Measurements from ENCODE around the gene ANO10. TPM values are rescaled to one million over a fixed set of nuclear protein-coding genes. Genes with fewer than 3 reads are reported as not detected.
A peak's percentile ranks its signal among the peaks of the same experiment; 100 is the strongest.

ANO10 gene
- total and polyA plus RNA-seq, 4 donors = 19.9 to 33.2 (median 25.3) TPM

DNA sequence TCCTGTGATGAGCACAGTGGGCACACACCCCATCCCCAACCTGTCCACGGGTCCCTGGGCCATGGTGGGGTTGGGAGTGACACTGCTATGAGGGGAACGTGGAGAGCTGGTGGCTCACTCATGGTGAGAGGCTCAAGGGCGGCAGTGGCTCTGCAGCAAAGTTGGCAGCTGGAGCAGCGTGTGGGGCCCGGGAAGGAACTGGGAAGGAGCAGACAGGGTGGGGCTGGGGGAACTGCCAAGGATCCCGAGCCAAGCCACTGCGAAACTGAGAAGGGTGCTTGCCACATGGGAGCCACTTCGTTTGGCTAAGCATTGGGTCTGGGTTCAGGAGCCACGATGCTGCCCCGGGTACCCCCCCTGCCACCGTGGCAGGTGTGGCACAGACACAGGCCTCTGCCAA, 255.3 kb downstream of the ANO10 start:
- no peak overlapping the region for H3K27ac ChIP-seq (ENCODE audit: low read depth in 1 of 2, low read length in 1 of 2)
- H3K36me3 ChIP-seq (ENCODE audit: control insufficient read depth in 4 of 4, insufficient read depth in 4 of 4, low read length in 4 of 4) = peaks cover 0 to 9% (median 1%) of the 10 kb centered on the region in 4 donors

DNA sequence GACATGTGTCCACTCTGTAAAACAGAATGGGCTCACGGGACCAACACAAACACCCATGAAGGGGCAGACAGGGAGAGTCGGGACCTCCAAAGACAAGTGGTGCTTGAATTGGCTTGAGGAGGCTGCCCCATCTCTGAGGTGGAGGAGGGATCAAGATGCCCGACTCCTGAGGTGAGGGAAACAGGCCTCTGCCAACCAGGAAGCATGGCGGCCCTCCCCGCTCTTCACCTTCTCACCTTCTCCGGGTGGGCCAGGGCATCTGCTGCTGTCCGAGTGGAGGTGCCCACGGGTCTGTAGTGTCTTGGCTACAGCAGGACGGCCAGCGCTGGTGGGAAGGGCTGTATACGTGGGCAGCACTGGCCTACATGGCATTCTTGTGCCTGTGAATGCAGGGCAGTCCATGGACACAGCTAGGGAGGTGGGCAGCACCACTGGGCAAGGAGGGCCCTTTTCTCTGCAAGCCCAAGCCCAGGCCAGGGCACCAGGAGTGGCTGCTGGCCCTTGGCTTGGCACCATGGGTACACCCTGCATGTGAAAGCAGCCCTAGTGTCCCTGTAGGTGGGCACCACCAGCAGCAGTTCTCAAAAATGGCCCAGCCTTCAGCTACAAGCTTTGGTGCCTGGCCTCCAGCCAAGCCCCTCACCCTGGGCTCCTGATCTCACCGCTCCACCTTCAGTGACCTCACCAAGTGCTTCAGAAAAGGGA, 256.1 kb downstream of the ANO10 start:
- H3K9ac ChIP-seq (ENCODE audit: insufficient read depth in 1 of 2, low read length in 2 of 2) = no peak overlapping the region
- DNase-seq = no peak
- peaks cover 0 to 9% (median 1%) of the 10 kb centered on the region in 4 donors for H3K36me3 ChIP-seq (ENCODE audit: control insufficient read depth in 4 of 4, insufficient read depth in 4 of 4, low read length in 4 of 4)

More for the DNA sequence above, 255.3 kb downstream of the ANO10 start:
- H3K4me3 ChIP-seq = no peak overlapping the region
- H3K27me3 ChIP-seq (ENCODE audit: control insufficient read depth in 3 of 3, insufficient read depth in 3 of 3, low read length in 2 of 3) = no peaks in the 10 kb centered on the region
- peak; percentile 38 to 63 (median 52) for DNase-seq
- ATAC-seq (ENCODE audit: insufficient read depth, low FRiP score) = no peak
- H3K9me3 ChIP-seq (ENCODE audit: control insufficient read depth in 4 of 4, insufficient read depth in 3 of 4, low read length in 3 of 4) = no peaks in the 10 kb centered on the region
- TF ChIP-seq, protein P1, sequence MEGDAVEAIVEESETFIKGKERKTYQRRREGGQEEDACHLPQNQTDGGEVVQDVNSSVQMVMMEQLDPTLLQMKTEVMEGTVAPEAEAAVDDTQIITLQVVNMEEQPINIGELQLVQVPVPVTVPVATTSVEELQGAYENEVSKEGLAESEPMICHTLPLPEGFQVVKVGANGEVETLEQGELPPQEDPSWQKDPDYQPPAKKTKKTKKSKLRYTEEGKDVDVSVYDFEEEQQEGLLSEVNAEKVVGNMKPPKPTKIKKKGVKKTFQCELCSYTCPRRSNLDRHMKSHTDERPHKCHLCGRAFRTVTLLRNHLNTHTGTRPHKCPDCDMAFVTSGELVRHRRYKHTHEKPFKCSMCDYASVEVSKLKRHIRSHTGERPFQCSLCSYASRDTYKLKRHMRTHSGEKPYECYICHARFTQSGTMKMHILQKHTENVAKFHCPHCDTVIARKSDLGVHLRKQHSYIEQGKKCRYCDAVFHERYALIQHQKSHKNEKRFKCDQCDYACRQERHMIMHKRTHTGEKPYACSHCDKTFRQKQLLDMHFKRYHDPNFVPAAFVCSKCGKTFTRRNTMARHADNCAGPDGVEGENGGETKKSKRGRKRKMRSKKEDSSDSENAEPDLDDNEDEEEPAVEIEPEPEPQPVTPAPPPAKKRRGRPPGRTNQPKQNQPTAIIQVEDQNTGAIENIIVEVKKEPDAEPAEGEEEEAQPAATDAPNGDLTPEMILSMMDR (IDR thresholded peaks at IDR 0.05; ENCODE audit: control extremely low read depth, extremely low read depth) = no peak
- 68 to 81% methylated on average over 11 of the region's 11 CpGs for WGBS, 2 donors
- no peak overlapping the region for H3K9ac ChIP-seq (ENCODE audit: insufficient read depth in 1 of 2, low read length in 2 of 2)
- peaks cover 0 to 26% (median 9%) of the 10 kb centered on the region in 5 donors for H3K4me1 ChIP-seq (ENCODE audit: control insufficient read depth in 5 of 5, insufficient read depth in 5 of 5, low read length in 5 of 5)

DNA sequence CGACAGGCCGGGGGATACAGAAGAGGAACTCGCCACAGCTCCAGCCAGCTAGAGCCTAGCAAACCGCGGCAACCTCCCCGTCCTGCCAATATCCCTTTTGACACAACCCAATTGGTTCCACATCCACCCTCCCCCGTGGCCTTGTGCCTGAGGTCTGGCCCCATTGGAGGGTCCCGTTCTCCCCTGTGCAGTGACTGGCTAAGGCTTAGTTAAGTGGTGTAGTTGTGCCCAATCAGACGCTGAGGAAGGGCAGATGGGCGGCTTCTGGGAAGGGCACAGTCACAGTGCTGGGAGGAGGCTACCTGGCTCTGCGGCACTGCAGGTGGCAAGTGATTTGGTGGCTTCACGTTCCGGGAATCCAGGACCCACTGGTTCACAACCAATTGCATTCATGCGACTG, 256.9 kb downstream of the ANO10 start:
- no peak overlapping the region for H3K4me3 ChIP-seq
- no peak overlapping the region for H3K9ac ChIP-seq (ENCODE audit: insufficient read depth in 1 of 2, low read length in 2 of 2)
- TF ChIP-seq, protein P1 (IDR thresholded peaks at IDR 0.05; ENCODE audit: control extremely low read depth, extremely low read depth) = no peak
- no peak overlapping the region for H3K27ac ChIP-seq (ENCODE audit: low read depth in 1 of 2, low read length in 1 of 2)
- no peaks in the 10 kb centered on the region for H3K27me3 ChIP-seq (ENCODE audit: control insufficient read depth in 3 of 3, insufficient read depth in 3 of 3, low read length in 2 of 3)
- H3K9me3 ChIP-seq (ENCODE audit: control insufficient read depth in 4 of 4, insufficient read depth in 3 of 4, low read length in 3 of 4) = no peaks in the 10 kb centered on the region
- H3K4me1 ChIP-seq (ENCODE audit: control insufficient read depth in 5 of 5, insufficient read depth in 5 of 5, low read length in 5 of 5) = peaks cover 0 to 26% (median 9%) of the 10 kb centered on the region in 5 donors
- no peak for ATAC-seq (ENCODE audit: insufficient read depth, low FRiP score)
- no peak for DNase-seq
- H3K36me3 ChIP-seq (ENCODE audit: control insufficient read depth in 4 of 4, insufficient read depth in 4 of 4, low read length in 4 of 4) = peaks cover 0 to 9% (median 1%) of the 10 kb centered on the region in 4 donors
- WGBS, 2 donors = 95% methylated on average over 14 of the region's 14 CpGs

More for the DNA sequence above, 256.1 kb downstream of the ANO10 start:
- Histone ChIP-seq H3K9me3 (ENCODE audit: control insufficient read depth in 4 of 4, insufficient read depth in 3 of 4, low read length in 3 of 4) (no peaks in the 10 kb centered on the region), H3K4me1 (ENCODE audit: control insufficient read depth in 5 of 5, insufficient read depth in 5 of 5, low read length in 5 of 5) (peaks cover 0 to 26% (median 9%) of the 10 kb centered on the region in 5 donors), H3K27ac (ENCODE audit: low read depth in 1 of 2, low read length in 1 of 2) (peak overlapping the region in 1 of 2 donors; percentile 7), H3K27me3 (ENCODE audit: control insufficient read depth in 3 of 3, insufficient read depth in 3 of 3, low read length in 2 of 3) (no peaks in the 10 kb centered on the region), H3K4me3 (no peak overlapping the region)
- 96 to 98% methylated on average over 12 of the region's 12 CpGs for WGBS, 2 donors
- ATAC-seq (ENCODE audit: insufficient read depth, low FRiP score) = no peak
- TF ChIP-seq, protein P1 (IDR thresholded peaks at IDR 0.05; ENCODE audit: control extremely low read depth, extremely low read depth) = no peak
